Left kidney (tissue), 2 donors: Measurements from ENCODE around the gene EFHC1. TPM values are rescaled to one million over a fixed set of nuclear protein-coding genes. Genes with fewer than 3 reads are reported as not detected.

Source experiments
- DNase-seq: peaks from one replicate; pipeline ENCODE4 v3.0.0-alpha.2; 2013
- polyA plus RNA-seq: library from polyadenylated mRNA; unstranded; fragments of 120-200 nt; gene quantifications from one replicate; pipeline ENCODE4 v1.2.1, GENCODE V29; 2013; ENCODE audit not compliant: insufficient read length

EFHC1 gene
- polyA plus RNA-seq, 1 donor = 88.3 TPM

- DNase-seq = no peak
Observed at GRCh38 chr6:52538901-52539354, 118.8 kb downstream of the EFHC1 start.

- no peak for DNase-seq
Observed at GRCh38 chr6:52539607-52540006, 119.5 kb downstream of the EFHC1 start.

GRCh38 chr6:52540286-52540902 lies 120.3 kb downstream of the EFHC1 start:
- DNase-seq = no peak

GRCh38 chr6:52541135-52541534 lies 121.0 kb downstream of the EFHC1 start:
- DNase-seq = no peak

GRCh38 chr6:52543262-52543661 lies 123.1 kb downstream of the EFHC1 start:
- DNase-seq = no peak

GRCh38 chr6:52543729-52544601 lies 123.8 kb downstream of the EFHC1 start:
- DNase-seq = no peak

- DNase-seq = no peak
Observed at GRCh38 chr6:52544602-52545405, 124.7 kb downstream of the EFHC1 start.

- DNase-seq = no peak
Observed at GRCh38 chr6:52545406-52546119, 125.4 kb downstream of the EFHC1 start.

GRCh38 chr6:52546192-52546591 lies 126.0 kb downstream of the EFHC1 start:
- no peak for DNase-seq

GRCh38 chr6:52546678-52547077 lies 126.5 kb downstream of the EFHC1 start:
- DNase-seq = no peak

- DNase-seq = no peak
Observed at GRCh38 chr6:52547647-52548352, 127.7 kb downstream of the EFHC1 start.

- DNase-seq = no peak
Observed at GRCh38 chr6:52548353-52548713, 128.2 kb downstream of the EFHC1 start.

- DNase-seq = no peak
Observed at GRCh38 chr6:52548999-52549398, 128.9 kb downstream of the EFHC1 start.

GRCh38 chr6:52549428-52549827 lies 129.3 kb downstream of the EFHC1 start:
- no peak for DNase-seq

- no peak for DNase-seq
Observed at GRCh38 chr6:52550014-52550575, 130.0 kb downstream of the EFHC1 start.

GRCh38 chr6:52550870-52551269 lies 130.7 kb downstream of the EFHC1 start:
- no peak for DNase-seq

GRCh38 chr6:52551483-52552277 lies 131.5 kb downstream of the EFHC1 start:
- DNase-seq = peak; percentile 50

GRCh38 chr6:52552278-52552643 lies 132.1 kb downstream of the EFHC1 start:
- no peak for DNase-seq

- DNase-seq = no peak
Observed at GRCh38 chr6:52553158-52553557, 133.0 kb downstream of the EFHC1 start.

- no peak for DNase-seq
Observed at GRCh38 chr6:52553719-52554118, 133.6 kb downstream of the EFHC1 start.
